Measurements from ENCODE around the gene RNF141. TPM values are rescaled to one million over a fixed set of nuclear protein-coding genes. Genes with fewer than 3 reads are reported as not detected.
A peak's percentile ranks its signal among the peaks of the same experiment; 100 is the strongest.

The RNF141 gene
- total RNA-seq, 2 donors from 2014 or later, result 34.7 to 42.2 TPM

DNA sequence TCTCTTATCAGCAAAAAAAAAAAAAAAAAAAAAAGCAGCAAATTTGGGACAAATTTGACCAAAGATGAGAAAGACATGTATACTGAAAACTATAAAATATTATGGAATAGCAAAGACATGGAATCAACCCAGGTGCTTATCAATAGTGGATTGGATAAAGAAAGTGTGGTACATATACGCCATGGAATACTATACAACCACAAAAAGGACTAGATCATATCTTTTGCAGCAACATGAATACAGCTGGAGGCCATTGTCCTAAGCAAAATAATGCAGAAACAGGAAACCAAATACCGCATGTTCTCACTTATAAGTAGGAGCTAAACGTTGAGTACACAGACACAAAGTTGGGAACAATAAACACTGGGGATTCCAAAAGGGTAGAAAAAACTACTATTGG, 1.8 kb upstream of the RNF141 start:
- no peak for DNase-seq
- no peaks in the 10 kb centered on the region for H3K4me1 Mint-ChIP-seq
- H3K4me3 Mint-ChIP-seq, result no peak overlapping the region
- 97 to 100% methylated on average over 2 to 3 of the region's 3 CpGs for WGBS, 2 experiments (ENCODE audit: insufficient coverage in 1 of 2, insufficient read length in 1 of 2)
- Histone ChIP-seq H3K36me3 (ENCODE audit: control insufficient read depth, insufficient read depth, low read length) (no peaks in the 10 kb centered on the region), H3K9ac (ENCODE audit: extremely low read depth, low read length, poor library complexity, severe bottlenecking) (no peak overlapping the region), H3K27ac (ENCODE audit: low read depth, low read length) (no peak overlapping the region), H3K4me1 (ENCODE audit: control insufficient read depth, insufficient read depth, low read length) (no peaks in the 10 kb centered on the region), H3K27me3 (ENCODE audit: control insufficient read depth, insufficient read depth, low read length, poor library complexity, severe bottlenecking) (no peaks in the 10 kb centered on the region), H3K4me3 (ENCODE audit: low read length) (no peak overlapping the region), H3K9me3 (ENCODE audit: control insufficient read depth, low read length) (peaks cover 4% of the 10 kb centered on the region)
- TF ChIP-seq, protein P1, sequence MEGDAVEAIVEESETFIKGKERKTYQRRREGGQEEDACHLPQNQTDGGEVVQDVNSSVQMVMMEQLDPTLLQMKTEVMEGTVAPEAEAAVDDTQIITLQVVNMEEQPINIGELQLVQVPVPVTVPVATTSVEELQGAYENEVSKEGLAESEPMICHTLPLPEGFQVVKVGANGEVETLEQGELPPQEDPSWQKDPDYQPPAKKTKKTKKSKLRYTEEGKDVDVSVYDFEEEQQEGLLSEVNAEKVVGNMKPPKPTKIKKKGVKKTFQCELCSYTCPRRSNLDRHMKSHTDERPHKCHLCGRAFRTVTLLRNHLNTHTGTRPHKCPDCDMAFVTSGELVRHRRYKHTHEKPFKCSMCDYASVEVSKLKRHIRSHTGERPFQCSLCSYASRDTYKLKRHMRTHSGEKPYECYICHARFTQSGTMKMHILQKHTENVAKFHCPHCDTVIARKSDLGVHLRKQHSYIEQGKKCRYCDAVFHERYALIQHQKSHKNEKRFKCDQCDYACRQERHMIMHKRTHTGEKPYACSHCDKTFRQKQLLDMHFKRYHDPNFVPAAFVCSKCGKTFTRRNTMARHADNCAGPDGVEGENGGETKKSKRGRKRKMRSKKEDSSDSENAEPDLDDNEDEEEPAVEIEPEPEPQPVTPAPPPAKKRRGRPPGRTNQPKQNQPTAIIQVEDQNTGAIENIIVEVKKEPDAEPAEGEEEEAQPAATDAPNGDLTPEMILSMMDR (conservative IDR thresholded peaks at IDR 0.05), result no peak
- H3K9me3 Mint-ChIP-seq, result peaks cover 4% of the 10 kb centered on the region
- no peaks in the 10 kb centered on the region for H3K36me3 Mint-ChIP-seq (ENCODE audit: low read depth)
- no peak overlapping the region for H3K27ac Mint-ChIP-seq
- peaks cover 2% of the 10 kb centered on the region for H3K27me3 Mint-ChIP-seq (ENCODE audit: insufficient read depth)

DNA sequence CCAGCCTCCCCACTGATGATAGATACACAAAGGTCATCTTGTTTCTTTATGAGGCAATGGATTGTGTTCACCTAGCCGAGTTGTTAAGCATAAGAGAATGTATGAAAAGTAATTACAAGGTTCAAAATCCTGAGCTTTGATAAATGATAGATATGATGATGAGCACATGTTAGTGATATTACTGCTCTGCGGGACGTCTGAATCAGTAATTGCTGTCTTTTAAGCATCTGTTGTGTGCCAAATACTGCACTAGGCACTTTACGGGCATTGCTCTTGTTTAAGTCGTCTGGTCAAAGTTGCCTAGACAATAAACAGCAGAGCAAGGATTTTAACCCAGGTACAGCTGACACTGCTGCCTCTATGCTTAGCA, 559 bp upstream of the RNF141 start:
- 75 to 78% methylated on average over 5 of the region's 5 CpGs for WGBS, 2 experiments (ENCODE audit: insufficient coverage in 1 of 2, insufficient read length in 1 of 2)
- Histone ChIP-seq H3K9ac (ENCODE audit: extremely low read depth, low read length, poor library complexity, severe bottlenecking) (no peak overlapping the region), H3K4me3 (ENCODE audit: low read length) (peak overlapping the region; percentile 84), H3K9me3 (ENCODE audit: control insufficient read depth, low read length) (peaks cover 4% of the 10 kb centered on the region), H3K27ac (ENCODE audit: low read depth, low read length) (no peak overlapping the region), H3K4me1 (ENCODE audit: control insufficient read depth, insufficient read depth, low read length) (no peaks in the 10 kb centered on the region), H3K27me3 (ENCODE audit: control insufficient read depth, insufficient read depth, low read length, poor library complexity, severe bottlenecking) (no peaks in the 10 kb centered on the region), H3K36me3 (ENCODE audit: control insufficient read depth, insufficient read depth, low read length) (no peaks in the 10 kb centered on the region)
- Mint-ChIP-seq H3K27me3 (ENCODE audit: insufficient read depth) (peaks cover 2% of the 10 kb centered on the region), H3K4me1 (no peaks in the 10 kb centered on the region), H3K36me3 (ENCODE audit: low read depth) (no peaks in the 10 kb centered on the region), H3K4me3 (peak overlapping the region; percentile 83), H3K27ac (peak overlapping the region; percentile 91), H3K9me3 (peaks cover 4% of the 10 kb centered on the region)
- TF ChIP-seq, protein P1 (conservative IDR thresholded peaks at IDR 0.05), result no peak
- DNase-seq, result no peak

DNA sequence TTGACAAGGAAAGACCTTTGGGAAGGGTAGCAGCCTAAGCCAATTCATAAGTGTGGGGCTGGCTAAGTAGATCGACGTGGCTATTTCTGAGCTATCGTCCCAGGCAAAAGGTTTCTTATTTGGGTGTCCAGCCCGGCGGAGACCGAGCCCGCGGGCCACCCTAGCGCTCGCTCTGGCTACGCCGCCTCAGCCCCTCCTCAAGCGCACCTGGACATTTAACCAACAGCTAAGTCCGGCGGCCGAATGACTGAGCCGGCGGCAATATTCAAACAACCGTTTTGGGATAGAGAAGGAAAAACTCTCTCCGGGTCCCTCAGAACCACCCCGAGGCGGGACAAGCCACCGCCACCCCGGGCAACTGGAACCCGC, 457 bp downstream of the RNF141 start:
- no peak for DNase-seq
- Mint-ChIP-seq H3K36me3 (ENCODE audit: low read depth) (no peaks in the 10 kb centered on the region), H3K27ac (peak overlapping the region; percentile 90), H3K4me3 (peak overlapping the region; percentile 83), H3K4me1 (no peaks in the 10 kb centered on the region), H3K27me3 (ENCODE audit: insufficient read depth) (peaks cover 2% of the 10 kb centered on the region), H3K9me3 (peaks cover 4% of the 10 kb centered on the region)
- Histone ChIP-seq H3K27ac (ENCODE audit: low read depth, low read length) (no peak overlapping the region), H3K36me3 (ENCODE audit: control insufficient read depth, insufficient read depth, low read length) (no peaks in the 10 kb centered on the region), H3K9ac (ENCODE audit: extremely low read depth, low read length, poor library complexity, severe bottlenecking) (peak overlapping the region; percentile 79), H3K9me3 (ENCODE audit: control insufficient read depth, low read length) (peaks cover 4% of the 10 kb centered on the region), H3K27me3 (ENCODE audit: control insufficient read depth, insufficient read depth, low read length, poor library complexity, severe bottlenecking) (no peaks in the 10 kb centered on the region), H3K4me1 (ENCODE audit: control insufficient read depth, insufficient read depth, low read length) (no peaks in the 10 kb centered on the region), H3K4me3 (ENCODE audit: low read length) (peak overlapping the region; percentile 84)
- 0% methylated on average over 8 to 25 of the region's 25 CpGs for WGBS, 2 experiments (ENCODE audit: insufficient coverage in 1 of 2, insufficient read length in 1 of 2)
- TF ChIP-seq, protein P1 (conservative IDR thresholded peaks at IDR 0.05), result no peak

All from endodermal cell (in vitro differentiated cells).